AG04449 (cell line): ENCODE data around the gene NNT.
"Not testable (repeated sequence)": the region's sequence is repeated elsewhere in the genome, so short reads cannot be mapped to it uniquely, and the experiment has no call there.

ENCODE experiments used
- CTCF ChIA-PET: fragments of 350-600 bp; formaldehyde crosslinking; extraction: SDS; loops from one replicate; lab custom pipeline; 2021; ENCODE audit warnings: antibody characterized with exemption; lab: Yijun Ruan, JAX
- POLR2A ChIA-PET: fragments of 400-600, 350-600 bp; formaldehyde crosslinking; extraction: SDS; loops from one replicate; lab custom pipeline; 2020; ENCODE audit warnings: antibody characterized with exemption, inconsistent platforms; lab: Yijun Ruan, JAX
- DNase-seq: peaks from one replicate; pipeline ENCODE4 v3.0.0-alpha.2; 2010; ENCODE audit warnings: low read depth, low spot score
- H3K4me3 ChIP-seq: 2 replicates; pipeline ENCODE4 v1.5.1; 2011; ENCODE audit warnings: low read depth, mild to moderate bottlenecking, control low read depth, low read length
- TF ChIP-seq, protein P1 (sequence below): IDR thresholded peaks from one replicate; pipeline ENCODE4 v1.5.1; 2011; ENCODE audit warnings: mild to moderate bottlenecking, moderate library complexity, low read length, control low read depth, inconsistent platforms; ENCODE audit not compliant: insufficient read depth; ENCODE audit errors: missing control alignments

Gene NNT

DNA sequence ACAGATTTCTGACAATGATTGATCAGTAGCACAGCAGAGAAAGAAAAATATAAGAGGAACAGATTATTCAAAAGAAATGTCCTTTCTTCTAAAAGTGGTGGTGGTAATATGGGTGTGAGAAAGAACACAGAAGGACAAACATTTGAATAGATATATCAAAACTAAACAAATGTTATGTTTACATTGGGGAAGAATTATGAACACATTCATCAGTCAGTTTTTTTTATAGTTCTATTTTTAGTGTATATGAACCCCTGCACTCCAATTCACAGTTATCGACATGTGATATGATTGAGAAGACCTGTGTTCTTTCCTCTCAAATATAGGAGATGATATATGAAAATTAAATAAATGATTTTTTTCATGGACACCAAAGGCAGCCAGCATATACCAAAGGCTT, 128.6 kb downstream of the NNT start:
- DNase-seq: no peak
- H3K4me3 ChIP-seq: no peak overlapping the region
- POLR2A ChIA-PET: no interaction called here
- CTCF ChIA-PET: interaction anchor here (3.8 to 5.8 kb wide), 2 partner anchors 100 to 600 kb away, joined by 14 to 75 read pairs; no protein-coding TSS in a partner anchor
- TF ChIP-seq, protein P1, sequence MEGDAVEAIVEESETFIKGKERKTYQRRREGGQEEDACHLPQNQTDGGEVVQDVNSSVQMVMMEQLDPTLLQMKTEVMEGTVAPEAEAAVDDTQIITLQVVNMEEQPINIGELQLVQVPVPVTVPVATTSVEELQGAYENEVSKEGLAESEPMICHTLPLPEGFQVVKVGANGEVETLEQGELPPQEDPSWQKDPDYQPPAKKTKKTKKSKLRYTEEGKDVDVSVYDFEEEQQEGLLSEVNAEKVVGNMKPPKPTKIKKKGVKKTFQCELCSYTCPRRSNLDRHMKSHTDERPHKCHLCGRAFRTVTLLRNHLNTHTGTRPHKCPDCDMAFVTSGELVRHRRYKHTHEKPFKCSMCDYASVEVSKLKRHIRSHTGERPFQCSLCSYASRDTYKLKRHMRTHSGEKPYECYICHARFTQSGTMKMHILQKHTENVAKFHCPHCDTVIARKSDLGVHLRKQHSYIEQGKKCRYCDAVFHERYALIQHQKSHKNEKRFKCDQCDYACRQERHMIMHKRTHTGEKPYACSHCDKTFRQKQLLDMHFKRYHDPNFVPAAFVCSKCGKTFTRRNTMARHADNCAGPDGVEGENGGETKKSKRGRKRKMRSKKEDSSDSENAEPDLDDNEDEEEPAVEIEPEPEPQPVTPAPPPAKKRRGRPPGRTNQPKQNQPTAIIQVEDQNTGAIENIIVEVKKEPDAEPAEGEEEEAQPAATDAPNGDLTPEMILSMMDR: no peak

GRCh38 chr5:43745923-43746548, 143.1 kb downstream of the NNT start:
- DNase-seq, H3K4me3 ChIP-seq, CTCF ChIA-PET, POLR2A ChIA-PET: not testable (repeated sequence)

DNA sequence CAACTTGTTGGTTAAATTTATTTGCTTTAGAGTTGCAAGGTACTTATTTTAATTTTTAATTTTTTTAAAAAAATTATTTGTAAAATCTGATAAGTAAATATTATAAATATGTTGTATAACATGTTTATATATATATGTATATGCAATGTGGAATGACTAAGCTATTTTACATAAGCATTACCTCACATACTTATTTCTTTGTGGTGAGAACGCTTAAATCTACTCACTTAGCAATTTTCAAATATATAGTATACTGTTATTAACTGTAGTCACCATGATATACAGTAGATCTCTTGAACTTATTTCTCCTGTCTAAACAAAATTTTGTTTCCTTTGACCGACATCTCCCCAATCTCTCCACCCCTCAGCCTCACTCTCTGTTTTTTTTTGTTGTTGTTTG, 147.8 kb downstream of the NNT start:
- POLR2A ChIA-PET: no interaction called here
- H3K4me3 ChIP-seq: no peak overlapping the region
- TF ChIP-seq, protein P1: no peak
- CTCF ChIA-PET: interaction anchor here (1.7 kb wide), 1 partner anchor 582 kb away, joined by 4 read pairs; no protein-coding TSS in a partner anchor
- no peak for DNase-seq

- DNase-seq: no peak
- POLR2A ChIA-PET: no interaction called here
Measured at GRCh38 chr5:43753069-43753468, 150.1 kb downstream of the NNT start.

More at GRCh38 chr5:43753069-43753468, 150.1 kb downstream of the NNT start:
- TF ChIP-seq, protein P1: no peak
- H3K4me3 ChIP-seq: no peak overlapping the region
- CTCF ChIA-PET: no interaction called here
